NK-92 treated with Interleukin-12 subunit alpha and Interleukin-12 subunit beta, amount 100 ng/mL, for 24 hours (cell line): ENCODE measurements around the gene FAAP20.

Experiments used
- DNase-seq: peaks from one replicate; lab custom pipeline; 2025; lab: John Stamatoyannopoulos, UW

The FAAP20 gene

DNA sequence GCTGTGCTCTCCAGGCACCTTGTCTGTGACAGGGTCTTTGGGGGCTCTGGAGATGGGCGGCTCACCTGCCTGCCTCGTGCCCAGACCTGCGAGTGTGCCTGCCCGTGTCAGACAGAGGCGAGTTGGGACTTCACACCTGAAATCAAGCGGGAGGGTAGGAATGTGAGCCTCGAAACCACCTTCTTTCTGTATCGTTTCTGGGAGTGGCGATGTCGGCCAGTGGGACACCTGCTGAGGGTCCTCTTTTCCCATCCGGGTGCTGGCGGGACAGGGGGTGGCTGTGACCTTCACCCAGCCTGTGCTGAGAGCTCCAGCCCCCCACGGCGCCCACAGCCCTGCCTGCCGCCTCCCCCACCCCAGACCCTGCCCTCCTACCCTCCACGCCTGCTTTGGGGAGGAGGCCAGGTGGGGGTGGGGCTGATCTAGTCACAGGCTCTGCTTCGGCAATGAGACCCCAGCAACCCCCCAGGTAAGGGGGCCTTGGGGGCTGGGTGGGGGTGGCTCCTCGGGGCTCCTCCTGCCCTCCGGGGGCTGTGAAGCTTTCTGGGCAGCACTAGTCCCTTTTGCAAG lies 15.6 kb upstream of the FAAP20 start:
- no peak for DNase-seq

DNA sequence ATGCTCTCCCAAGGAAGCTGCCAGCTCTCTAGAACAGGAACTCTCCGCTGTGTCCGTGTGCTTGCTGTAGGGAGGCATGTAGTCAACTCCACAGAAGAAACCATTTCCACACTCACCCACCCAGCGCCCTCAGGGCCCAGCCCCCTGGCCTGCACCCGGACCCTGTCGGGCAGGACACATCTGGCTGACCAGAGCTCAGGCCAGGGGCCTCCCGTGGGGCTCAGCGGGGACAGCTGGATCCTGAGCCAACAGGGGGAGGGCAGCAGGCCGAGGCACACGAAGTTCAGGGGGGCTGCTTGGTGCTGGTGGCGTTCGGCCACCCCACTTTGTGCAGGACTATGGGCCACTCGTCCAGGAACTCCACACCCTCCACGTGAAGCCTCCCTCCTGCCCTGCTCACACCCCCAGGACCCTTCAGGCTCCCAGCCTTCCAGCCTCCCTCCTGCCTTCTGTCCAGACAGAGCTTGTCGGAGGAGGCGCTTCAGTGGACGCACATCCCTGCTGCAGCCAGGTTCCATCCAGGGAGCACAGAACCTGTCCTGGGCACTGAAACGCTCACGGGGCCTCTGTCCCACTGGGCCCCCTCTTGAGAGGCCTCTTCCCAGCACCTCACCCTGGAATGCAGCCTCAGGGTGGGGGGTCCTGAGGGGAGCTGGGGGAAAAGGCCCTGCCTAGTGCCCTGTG lies 15.0 kb upstream of the FAAP20 start:
- no peak for DNase-seq

DNA sequence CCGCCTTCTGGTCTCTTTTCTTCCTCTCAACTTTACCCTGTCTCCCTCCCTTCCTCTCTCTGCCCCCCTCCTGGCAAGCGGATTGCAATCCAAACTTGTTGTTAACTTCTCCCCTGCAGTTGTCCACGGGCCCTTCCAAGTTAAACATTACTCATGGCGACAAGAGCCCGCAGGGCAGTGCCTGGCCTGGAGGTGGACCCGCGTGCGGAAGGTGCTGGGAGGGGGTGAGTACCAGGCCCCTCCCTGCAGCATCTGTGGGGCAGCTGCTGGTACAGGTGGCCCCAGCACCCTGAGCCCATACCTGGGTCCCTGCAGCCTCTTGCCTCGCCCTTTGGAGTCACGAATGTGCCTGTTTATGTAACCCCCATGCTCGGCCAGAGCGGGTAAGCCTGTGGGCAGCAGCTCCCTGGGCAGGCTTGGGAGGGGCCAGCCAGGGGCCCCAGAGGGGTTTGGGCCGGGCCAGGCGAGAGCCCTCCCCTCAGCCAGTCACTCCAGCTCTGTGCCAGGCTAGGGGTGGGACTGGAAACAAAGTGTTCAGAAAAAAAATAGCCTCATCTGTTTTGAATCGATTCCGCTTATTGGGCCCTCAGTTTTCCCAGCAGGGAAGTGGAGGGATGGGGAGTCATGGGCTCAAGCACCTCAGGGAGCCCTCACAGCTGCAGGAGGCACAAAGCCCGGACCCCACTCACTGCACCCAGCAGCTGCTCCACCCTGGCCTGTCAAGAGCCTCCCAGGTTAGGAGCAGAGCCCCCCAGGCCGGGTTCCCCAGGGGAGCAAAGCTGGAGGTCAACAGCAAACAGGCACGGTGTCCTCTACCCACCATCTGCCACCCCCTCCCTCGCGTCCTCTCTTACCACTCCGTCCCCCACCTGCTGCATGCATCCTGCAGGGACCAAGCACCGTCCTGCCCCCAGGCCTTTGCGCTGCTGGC lies 14.0 kb upstream of the FAAP20 start:
- no peak for DNase-seq

DNA sequence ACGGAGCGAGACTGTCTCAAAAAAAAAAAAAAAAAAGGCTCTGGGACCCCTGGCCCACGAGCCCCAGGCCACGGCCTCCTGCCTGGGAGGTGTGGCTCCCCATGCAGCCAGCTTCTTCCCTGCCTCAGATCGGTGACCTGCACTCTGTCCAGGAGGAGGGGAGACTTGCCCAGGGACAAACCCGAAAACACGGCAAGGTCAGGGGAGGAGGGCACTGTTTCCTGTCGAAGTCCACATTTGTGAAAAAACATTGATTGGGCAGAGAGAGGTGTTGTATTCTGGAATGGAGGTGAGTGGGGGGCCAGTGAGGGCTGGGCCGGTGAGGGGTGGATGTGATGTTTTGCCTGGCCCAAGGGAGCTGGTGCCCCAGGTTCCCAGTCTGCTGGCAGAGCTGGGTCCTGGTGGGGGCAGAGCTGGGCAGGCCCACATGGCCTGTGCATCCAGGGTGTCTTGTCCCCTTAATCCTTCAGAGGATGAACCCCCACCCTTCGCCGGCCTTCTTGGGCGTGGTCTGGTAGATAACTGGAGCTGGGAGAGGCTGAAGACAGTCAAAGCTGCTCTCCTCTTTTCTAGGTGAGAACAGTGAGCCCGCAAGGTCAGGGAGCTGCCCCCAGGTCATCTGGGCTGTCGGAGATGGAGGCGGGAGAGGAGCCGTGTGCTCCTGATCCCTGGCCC lies 12.4 kb upstream of the FAAP20 start:
- no peak for DNase-seq

DNA sequence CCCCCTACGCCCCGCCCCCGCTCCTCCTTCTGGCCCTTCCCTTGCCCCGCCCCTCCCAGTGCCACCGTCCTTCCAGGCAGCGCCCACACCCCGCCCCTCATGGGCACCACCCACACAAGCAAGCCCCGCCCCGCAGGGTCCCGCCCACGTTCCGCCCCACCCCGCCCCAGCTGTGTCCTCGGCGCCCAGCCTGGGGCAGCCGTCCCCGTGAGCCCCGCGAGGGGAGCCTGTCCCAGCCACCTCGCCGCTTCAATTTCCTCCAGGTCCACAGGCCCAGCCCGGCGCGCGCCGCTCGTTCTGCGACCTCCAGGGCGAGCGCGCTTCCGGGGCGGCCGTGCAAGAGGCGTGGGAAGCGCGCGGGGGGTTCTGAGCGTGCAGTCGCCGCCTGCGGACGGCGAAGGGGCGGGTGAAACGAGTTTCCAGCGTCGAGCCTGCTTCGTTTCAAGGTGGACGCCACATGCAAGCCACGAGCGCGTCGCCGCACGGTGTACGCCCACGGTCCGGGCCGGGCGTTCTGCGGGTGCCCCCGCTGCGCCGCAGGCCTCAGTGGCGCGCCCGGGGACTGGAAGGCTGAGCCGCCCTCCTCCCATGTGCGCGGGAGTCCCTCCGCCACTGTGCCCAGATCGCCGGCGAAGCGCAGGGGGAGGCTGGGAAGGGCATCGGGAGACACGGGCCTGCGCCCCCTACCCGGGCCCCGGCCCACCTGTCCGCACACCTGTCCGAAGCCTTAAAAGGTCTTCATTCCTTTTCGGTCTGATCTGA lies 10.8 kb upstream of the FAAP20 start:
- no peak for DNase-seq

DNA sequence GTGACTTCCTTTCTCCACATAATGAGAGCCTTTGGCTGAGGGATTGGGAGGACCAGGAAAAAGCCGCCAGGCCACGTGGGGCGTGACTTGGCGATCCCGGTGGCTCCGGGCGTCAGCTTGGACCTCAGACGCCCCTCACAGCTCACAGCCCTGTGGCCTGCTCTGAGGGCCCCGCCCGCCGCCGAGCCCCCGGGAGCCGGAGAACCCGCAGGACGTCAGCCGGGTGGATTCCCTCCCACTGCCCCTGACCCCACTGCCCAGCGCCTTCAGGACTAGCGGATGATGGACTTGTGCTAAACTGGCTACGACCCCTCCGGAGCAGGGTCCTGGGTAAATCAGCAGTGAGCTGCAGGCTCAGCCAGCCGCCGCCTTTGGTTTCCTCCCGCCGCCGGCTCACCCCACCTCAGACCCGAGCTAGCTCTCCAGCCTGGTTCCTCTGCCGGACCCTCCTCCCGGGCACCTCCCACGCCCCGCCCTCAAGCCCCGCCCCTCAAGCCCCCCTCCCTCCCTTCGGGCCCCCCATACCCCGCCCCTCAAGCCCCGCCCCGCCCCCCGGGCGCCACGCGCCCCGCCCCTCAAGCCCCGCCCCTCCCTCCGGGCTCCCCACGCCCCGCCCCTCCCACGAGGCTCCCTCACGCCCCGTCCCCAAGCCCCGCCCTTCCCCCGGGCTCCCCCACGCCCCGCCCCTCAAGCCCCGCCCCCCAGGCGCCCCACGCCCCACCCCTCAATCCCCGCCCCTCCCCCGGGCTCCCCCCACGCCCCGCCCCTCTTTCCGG lies 10.0 kb upstream of the FAAP20 start:
- DNase-seq: no peak

DNA sequence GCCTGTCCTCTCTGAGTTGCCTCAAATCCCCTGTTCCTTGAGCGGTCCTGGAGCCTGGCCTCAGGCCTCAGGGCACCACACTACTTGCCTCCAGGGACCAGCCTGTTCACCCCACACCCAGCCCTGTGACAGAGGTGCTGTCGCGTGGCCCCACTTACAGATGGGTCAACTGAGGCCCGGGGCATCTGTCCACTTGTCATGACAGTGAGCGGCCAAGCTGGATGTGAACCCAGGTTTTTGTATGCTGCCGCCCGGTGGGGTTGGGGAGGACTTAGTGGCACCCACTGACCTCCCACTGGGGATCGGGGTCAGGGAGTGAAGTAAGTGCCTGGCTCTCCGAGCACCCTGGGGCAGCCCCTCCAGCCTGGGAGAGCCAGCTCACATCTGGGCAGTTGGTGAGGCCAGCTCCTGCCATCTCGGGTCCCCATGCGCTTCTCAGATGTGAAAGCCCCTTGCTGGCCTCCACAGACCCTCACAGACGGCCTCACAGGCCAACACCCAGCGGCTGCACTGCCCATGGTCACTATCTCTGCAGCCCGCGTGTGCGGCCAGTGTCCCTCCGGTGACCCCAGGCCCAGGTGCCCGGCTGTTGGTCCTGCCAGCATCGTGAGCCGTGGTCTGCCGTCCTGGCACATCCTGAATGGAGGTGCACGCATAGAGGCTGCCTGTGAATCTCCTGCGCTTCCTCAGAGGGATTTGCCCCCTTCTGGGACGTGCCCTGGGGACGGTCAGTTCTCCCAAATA lies 9.3 kb upstream of the FAAP20 start:
- DNase-seq: no peak

DNA sequence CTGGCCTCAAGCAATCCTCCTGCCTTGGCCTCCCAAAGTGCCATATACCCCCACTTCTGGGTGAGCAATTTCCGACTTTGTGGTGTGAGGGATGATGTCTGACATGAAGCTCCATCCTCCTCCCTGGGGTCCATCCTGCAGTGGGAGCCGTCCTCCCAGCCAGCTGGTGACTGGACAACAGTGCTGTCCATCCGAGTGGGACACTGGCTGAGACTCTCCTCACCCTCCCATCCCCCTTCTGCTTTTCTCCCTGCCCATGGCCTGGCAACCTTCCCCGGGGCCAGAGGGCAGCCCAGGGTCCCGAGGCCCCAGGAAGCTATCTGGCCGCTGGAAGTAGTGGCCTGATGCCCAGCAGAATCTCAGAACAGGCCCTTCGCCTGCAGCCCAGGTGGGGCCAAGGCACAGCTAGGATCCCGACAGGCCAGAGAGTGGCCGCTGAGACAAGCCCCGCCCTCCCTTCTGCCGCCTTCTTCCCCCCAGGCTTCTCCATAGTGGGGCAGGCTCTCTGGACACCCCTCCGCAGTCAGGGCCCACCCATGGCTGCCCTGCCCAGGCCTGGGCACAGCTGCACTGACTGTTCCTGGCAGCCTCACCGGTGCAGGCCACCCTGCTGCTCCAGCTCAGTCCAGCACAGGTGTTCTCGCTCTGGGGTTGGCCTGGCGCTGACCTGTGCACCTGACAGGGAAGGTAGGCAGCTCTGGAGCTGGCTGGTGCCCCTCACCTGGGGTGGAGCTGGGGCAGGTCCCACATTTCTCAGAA lies 8.4 kb upstream of the FAAP20 start:
- DNase-seq: no peak

DNA sequence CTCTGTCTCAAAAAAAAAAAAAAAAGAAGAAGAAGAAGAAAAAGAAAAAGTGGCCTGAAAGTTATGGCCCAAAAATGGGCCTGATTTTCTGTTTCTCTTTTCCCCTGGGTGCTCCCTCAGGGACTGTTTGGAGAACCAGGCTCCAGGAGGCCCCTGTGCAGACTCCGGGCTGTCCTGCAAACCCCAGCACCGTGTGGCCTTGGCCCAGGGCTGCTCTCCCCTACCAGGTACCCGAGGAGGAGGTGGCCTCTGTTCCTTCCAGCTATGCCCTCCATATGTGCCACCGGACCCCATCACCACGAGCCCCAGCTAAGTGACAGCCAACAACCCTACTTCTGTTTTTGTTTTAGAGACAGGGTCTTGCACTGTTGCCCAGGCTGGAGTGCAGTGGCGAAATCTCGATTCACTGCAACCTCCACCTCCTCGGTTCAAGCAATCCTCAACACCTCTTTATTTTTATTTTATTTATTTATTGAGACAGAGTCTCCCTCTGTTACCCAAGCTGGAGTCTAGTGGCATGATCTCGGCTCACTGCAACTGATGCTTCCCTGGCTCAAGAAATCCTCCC lies 7.5 kb upstream of the FAAP20 start:
- no peak for DNase-seq

DNA sequence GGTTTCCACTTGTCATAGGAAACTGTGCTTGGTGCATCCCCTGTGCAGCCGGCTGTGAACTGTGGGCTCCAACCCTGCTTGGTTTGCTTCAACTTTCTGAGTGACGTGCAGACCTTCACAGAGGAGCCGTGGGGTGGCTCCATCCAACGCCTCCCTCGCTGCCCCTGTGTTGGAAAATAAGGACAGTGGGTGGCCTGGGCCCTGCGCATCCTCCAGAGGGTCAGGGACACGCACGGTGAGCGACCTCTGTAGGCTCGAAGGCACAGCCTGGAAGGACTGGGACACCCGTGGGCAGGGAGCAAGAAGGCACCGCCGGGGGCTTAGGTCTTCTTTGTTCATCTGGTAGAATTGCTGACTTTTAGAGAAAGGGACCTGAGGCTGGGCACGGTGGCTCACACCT lies 6.5 kb upstream of the FAAP20 start:
- no peak for DNase-seq

DNA sequence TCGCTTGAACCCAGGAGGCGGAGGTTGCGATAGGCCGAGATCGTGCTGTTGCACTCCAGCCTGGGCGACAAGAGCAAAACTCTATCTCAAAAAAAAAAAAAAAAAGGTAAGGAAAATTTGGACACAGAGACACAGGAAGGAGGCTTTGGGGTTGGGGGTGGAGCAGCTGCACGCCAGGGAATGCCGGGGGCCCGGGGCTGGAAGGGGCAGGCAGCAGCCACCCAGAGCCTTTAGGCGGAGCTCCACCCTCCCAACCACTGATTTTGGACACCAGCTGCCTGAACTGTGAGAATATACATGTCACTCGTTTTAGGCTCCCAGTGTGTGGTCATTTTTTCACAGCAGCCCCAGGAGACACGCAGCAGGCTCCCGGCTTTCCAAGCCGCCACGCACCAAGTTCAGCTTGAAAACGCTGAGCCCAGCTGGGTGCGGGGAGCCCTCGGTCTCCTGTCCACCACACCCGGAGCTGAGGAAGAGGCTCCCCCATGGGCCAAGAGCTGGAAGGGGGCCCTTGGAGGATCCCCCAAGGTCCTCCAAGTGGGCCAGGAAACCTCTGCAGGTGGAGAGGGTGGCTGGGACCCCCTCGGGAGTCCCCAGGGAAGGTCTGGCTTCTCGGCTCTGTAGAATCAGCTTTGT lies 5.9 kb upstream of the FAAP20 start:
- no peak for DNase-seq

DNA sequence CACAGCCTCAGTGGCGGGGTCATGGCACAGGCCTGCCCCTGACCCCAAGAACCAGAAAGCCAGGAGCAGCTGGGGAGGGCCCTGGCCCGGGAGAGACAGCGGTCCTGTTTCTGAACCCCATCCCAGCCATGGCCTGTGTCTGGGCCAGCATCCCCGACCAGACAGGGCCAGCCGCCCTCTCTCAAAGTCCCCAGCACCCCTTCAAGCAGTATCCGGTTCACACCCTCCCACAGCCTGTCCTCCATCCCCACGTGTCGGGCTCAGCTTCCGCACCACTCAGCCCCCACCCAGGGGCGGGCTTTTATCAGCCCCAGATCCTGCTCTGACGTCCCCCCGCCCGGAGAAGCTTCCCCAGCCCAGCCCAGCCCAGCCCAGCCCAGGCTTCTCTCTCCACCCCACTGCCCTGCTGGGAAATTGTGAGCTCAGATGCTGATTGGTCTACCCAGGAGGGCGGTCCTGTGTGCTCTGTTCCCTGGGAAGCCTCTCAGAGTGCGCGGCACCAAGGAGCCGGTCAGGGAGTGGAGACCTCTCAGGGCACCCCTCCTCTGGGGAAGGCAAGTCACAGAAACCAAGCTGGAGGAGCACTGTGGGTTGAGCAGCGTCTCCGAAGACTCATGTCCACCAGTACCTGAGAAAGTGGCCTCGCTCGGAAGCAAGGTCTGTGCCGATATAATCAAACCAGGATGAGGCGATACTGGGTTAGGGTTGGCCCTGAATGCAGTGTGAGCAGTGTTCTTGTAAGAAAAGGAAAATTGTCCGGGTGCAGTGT lies 4.7 kb upstream of the FAAP20 start:
- no peak for DNase-seq

DNA sequence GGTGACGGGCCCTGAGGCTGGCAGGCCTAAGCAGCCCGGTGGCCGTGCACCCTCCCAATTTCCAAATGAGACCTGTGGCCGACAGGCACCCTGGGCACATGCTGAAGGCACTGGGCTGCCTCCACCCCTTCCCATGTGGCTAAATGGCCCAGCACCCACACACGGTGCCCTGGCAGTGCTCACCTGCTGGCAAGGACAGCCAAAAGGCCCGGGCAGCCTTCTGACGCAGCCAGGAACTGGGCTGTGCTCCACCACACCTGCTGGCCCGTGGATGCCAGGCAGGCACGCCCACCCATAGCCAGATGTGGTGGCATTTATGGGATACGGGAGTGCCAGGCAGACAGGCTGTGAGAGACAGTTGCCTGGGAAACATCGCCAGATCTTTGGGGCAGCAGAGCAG lies 4.0 kb upstream of the FAAP20 start:
- no peak for DNase-seq

DNA sequence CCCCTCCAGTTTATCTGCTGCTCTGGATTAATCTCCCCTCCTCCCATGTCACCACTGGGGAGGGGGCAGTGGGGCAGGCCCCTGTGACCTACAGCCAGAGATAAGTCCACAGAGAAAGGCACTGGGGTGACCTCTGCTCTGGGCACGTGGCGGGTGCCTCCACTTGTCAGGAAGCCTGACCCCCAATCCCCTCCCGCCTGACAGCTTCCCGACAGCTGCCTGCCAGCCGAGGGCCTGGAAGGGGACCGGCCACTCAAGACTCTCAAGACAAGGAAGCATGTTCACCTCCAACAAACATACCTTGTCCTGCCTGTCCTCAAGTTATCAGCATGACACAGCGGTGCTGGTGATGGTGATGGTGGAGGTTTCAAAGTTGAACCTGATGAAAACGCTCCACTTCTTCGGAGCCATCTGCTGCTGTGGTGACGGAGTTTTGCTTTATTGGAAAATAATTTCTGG lies 3.2 kb upstream of the FAAP20 start:
- no peak for DNase-seq

DNA sequence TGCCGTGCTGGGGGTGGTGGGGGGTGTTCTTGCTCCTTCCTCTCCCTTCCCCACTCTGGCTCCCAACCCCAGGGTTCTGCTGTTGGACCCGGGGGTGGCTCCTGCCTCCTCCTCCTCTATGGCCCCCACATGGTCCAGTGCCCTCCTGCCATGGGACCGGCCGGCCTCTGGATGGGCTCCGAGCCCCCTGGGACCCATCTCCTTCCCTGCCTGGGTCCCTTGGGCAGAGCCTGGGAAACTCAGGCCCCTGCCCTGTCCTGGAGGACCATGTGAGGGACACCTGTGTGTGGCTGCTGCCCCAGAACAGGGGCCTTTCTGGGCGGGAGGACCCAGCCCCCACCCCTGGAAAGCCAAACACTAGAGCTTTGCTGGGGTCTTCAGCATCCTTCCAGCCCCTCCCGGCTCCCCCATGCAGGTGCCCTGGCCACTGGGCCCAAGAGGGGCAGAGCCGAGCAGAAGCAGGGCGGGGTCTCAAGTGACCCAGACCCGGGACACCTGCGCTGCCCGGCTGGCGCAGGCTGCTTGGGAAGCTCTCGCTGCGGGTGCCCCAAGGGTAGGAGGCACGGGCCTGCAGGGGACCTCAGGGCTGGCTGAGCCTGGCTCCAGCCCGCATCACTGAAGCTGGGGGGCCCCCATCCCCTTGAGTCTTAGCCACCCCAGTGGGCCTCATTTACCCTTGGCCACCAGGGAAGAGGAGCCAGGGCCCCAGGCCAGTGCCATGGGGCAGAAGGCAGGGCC lies 2.5 kb upstream of the FAAP20 start:
- DNase-seq: no peak

DNA sequence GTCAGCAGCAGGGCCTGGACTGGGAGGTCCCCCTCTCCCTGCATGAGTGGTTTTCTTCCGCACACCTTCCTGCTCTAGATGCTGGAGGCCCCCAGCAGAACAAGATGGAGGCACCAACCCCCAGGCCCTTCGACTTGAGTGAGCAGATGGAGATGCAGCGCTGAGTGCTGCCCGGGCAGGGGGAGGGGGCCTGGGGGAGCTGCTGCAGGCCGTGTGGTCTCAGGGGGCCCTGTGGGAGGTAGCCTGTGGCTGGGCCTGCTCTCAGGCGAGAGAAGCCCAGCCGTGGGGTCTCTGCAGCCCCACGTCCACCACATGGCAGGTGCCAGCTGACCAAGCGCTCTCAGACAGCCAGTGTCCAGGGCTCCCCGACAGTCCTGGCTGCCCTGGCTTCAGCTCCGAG lies 1.2 kb upstream of the FAAP20 start:
- no peak for DNase-seq
